A549 treated with DMSO at 1 μM for 4 hours (cell line): ENCODE results near the gene PTGFR. TPM values are rescaled to one million over a fixed set of nuclear protein-coding genes. Genes with fewer than 3 reads are reported as not detected.

Experiments used
- total RNA-seq: library from RNA; stranded (reverse); fragments of 200-300 nt; extraction: Qiagen RNA extraction; gene quantifications from 5 replicates; pipeline ENCODE4 v1.2.3, GENCODE V29; 2022; ENCODE audit warnings: low read depth

Gene PTGFR
- not detected in 5 replicates for total RNA-seq

GRCh38 chr1:78490861-78491450 is at the start of gene PTGFR:
Gene PTGFR (plus strand): TSS chr1:78490974. CDS start chr1:78492744, 1,770 bp downstream.

Other genes with a start within 250 kb of the PTGFR start
- gene IFI44L, start 129.5 kb downstream of the PTGFR start, total RNA-seq: 0.02 to 0.09 TPM (median 0.02 TPM) in 3 of 5 replicates, not detected in the others
- 0.52 to 1.6 TPM (median 0.89 TPM) in 5 replicates for gene IFI44, start 158.9 kb downstream of the PTGFR start, total RNA-seq